ENCODE measurements around the gene RAP1GAP.

DNA sequence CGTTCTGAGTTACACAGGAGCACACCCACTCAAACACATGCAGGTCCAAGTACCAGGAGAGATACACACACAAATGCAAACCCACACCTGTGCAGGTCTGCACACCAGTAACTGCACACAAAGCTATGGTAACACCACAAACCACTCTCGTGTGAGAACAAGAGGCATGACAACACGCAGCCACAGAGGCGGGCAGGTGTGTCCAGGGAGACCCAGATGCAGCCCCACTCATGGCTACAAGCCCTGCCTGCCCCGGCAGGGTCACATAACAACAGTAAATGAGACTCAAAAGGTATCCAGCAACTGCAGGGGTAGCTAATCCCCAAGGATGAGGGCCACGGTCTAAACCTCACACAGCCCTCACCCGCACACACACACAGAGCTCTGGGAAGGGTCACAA lies 48.1 kb downstream of the RAP1GAP start:
- TF ChIP-seq POLR2AphosphoS5 (IDR thresholded peaks at IDR 0.05) (no peak), CTCF (IDR thresholded peaks at IDR 0.05) (no peak), POLR2A (IDR thresholded peaks at IDR 0.05) (no peak)
